Endothelial cell of umbilical vein (primary cell): Measurements from ENCODE around the gene GPR160.

Source experiments
- GATA2 ChIP-seq: IDR thresholded peaks from 2 replicates; pipeline ENCODE4 v1.7.0; 2011; ENCODE audit warnings: low read depth, mild to moderate bottlenecking, moderate library complexity, mixed read lengths, low read length; ENCODE audit not compliant: insufficient read length, insufficient read depth
- TF ChIP-seq, protein P1 (sequence below), 2 donors: IDR thresholded peaks; 1 replicate in 1 of 2; 2 replicates in 1 of 2; pipeline ENCODE4 v1.5.1; 2011; ENCODE audit warnings: low read length in 2 of 2, mild to moderate bottlenecking in 2 of 2, moderate library complexity in 2 of 2, control low read depth in 1 of 2, inconsistent platforms in 1 of 2, low read depth in 1 of 2; ENCODE audit not compliant: insufficient read depth in 1 of 2; ENCODE audit errors: extremely low read depth in 1 of 2

- TF ChIP-seq, protein P1, sequence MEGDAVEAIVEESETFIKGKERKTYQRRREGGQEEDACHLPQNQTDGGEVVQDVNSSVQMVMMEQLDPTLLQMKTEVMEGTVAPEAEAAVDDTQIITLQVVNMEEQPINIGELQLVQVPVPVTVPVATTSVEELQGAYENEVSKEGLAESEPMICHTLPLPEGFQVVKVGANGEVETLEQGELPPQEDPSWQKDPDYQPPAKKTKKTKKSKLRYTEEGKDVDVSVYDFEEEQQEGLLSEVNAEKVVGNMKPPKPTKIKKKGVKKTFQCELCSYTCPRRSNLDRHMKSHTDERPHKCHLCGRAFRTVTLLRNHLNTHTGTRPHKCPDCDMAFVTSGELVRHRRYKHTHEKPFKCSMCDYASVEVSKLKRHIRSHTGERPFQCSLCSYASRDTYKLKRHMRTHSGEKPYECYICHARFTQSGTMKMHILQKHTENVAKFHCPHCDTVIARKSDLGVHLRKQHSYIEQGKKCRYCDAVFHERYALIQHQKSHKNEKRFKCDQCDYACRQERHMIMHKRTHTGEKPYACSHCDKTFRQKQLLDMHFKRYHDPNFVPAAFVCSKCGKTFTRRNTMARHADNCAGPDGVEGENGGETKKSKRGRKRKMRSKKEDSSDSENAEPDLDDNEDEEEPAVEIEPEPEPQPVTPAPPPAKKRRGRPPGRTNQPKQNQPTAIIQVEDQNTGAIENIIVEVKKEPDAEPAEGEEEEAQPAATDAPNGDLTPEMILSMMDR (IDR thresholded peaks at IDR 0.05; ENCODE audit: extremely low read depth in 1 of 2, insufficient read depth in 1 of 2, low read depth in 1 of 2, low read length in 2 of 2): no peak
- no peak for TF ChIP-seq GATA2
Measured at GRCh38 chr3:170085396-170085795, 47.6 kb downstream of the GPR160 start.
